ENCODE measurements around the gene IER5L.

Gene IER5L

DNA sequence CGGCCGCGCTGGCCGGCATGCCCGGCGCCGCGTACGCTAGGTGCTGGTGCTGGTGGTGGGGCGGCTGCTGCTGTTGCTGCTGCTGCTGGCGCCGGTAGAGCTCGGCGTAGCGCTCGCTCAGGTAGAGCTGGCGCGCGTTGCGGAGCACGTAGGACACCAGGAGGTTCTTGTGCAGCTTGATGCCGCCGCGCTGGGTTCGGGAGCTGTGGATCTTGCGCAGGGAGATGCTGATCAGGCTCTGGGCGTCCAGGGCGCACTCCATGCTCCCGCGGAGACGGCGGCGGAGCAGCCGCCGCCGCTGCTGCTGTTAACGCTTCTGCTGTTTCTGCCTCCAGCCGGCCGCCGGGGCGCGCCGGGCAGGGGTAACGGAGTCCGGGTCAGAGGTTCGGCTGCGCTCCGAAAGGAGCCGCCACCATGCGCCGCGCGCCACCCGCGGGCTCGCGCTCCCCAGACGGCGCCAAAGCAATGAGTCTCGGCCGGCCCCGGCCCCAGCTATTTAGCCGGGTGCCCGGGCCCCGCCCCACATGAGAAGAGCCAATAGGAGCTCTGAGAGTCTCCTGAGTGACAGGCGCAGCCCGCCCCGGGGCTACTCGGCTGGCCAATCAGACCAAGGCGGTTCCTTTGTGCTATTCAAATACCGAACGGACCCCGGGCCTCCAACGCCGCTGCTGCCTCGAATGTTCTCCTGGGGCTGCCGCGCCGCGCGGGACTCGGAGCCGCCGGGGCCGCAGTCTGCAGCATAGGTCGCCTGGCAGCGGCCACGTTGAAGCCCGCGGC, at the start of gene IER5L (continued):
- TF ChIP-seq MZF1 (tag by site-specific recombination; IDR thresholded peaks at IDR 0.05; ENCODE audit: borderline replicate concordance) = no peak
- TF ChIP-seq ZNF155 (tag by site-specific recombination; IDR thresholded peaks at IDR 0.05) = no peak
- no peak; the same call in 1 of the 2 replicates for TF ChIP-seq KLF8 (tag by site-specific recombination; IDR thresholded peaks at IDR 0.05)
- TF ChIP-seq, protein P1, sequence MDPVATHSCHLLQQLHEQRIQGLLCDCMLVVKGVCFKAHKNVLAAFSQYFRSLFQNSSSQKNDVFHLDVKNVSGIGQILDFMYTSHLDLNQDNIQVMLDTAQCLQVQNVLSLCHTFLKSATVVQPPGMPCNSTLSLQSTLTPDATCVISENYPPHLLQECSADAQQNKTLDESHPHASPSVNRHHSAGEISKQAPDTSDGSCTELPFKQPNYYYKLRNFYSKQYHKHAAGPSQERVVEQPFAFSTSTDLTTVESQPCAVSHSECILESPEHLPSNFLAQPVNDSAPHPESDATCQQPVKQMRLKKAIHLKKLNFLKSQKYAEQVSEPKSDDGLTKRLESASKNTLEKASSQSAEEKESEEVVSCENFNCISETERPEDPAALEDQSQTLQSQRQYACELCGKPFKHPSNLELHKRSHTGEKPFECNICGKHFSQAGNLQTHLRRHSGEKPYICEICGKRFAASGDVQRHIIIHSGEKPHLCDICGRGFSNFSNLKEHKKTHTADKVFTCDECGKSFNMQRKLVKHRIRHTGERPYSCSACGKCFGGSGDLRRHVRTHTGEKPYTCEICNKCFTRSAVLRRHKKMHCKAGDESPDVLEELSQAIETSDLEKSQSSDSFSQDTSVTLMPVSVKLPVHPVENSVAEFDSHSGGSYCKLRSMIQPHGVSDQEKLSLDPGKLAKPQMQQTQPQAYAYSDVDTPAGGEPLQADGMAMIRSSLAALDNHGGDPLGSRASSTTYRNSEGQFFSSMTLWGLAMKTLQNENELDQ (tag by site-specific recombination; IDR thresholded peaks at IDR 0.05; ENCODE audit: low read depth) = no peak
- peak; percentile 77 for TF ChIP-seq ZNF660 (tag by site-specific recombination; IDR thresholded peaks at IDR 0.05)
- peak; percentile 70 for TF ChIP-seq YY1 (tag by site-specific recombination; IDR thresholded peaks at IDR 0.05)
- TF ChIP-seq SALL2 (tag by site-specific recombination; IDR thresholded peaks at IDR 0.05; ENCODE audit: borderline replicate concordance) = no peak
- TF ChIP-seq ZNF830 (tag by site-specific recombination; IDR thresholded peaks at IDR 0.05; ENCODE audit: low read depth) = no peak
- TF ChIP-seq ZFP41 (tag by site-specific recombination; IDR thresholded peaks at IDR 0.05; ENCODE audit: borderline replicate concordance) = no peak
- TF ChIP-seq ZNF776 (tag by site-specific recombination; IDR thresholded peaks at IDR 0.05; ENCODE audit: borderline replicate concordance) = no peak
- no peak for TF ChIP-seq ZNF654 (tag by site-specific recombination; IDR thresholded peaks at IDR 0.05; ENCODE audit: low read depth)
- TF ChIP-seq, protein P2, sequence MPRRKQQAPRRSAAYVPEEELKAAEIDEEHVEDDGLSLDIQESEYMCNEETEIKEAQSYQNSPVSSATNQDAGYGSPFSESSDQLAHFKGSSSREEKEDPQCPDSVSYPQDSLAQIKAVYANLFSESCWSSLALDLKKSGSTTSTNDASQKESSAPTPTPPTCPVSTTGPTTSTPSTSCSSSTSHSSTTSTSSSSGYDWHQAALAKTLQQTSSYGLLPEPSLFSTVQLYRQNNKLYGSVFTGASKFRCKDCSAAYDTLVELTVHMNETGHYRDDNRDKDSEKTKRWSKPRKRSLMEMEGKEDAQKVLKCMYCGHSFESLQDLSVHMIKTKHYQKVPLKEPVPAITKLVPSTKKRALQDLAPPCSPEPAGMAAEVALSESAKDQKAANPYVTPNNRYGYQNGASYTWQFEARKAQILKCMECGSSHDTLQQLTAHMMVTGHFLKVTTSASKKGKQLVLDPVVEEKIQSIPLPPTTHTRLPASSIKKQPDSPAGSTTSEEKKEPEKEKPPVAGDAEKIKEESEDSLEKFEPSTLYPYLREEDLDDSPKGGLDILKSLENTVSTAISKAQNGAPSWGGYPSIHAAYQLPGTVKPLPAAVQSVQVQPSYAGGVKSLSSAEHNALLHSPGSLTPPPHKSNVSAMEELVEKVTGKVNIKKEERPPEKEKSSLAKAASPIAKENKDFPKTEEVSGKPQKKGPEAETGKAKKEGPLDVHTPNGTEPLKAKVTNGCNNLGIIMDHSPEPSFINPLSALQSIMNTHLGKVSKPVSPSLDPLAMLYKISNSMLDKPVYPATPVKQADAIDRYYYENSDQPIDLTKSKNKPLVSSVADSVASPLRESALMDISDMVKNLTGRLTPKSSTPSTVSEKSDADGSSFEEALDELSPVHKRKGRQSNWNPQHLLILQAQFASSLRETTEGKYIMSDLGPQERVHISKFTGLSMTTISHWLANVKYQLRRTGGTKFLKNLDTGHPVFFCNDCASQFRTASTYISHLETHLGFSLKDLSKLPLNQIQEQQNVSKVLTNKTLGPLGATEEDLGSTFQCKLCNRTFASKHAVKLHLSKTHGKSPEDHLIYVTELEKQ (tag by site-specific recombination; IDR thresholded peaks at IDR 0.05; ENCODE audit: borderline replicate concordance) = no peak
- TF ChIP-seq ZSCAN16 (tag by site-specific recombination; IDR thresholded peaks at IDR 0.05) = no peak
- TF ChIP-seq ZNF311 (tag by site-specific recombination; IDR thresholded peaks at IDR 0.05; ENCODE audit: borderline replicate concordance) = no peak
- TF ChIP-seq ZNF16 (tag by site-specific recombination; IDR thresholded peaks at IDR 0.05; ENCODE audit: low read depth) = no peak
- TF ChIP-seq IKZF3 (tag by site-specific recombination; IDR thresholded peaks at IDR 0.05) = no peak
- TF ChIP-seq ZNF19 (tag by site-specific recombination; IDR thresholded peaks at IDR 0.05; ENCODE audit: low read depth) = no peak
- TF ChIP-seq ZNF670 (tag by site-specific recombination; IDR thresholded peaks at IDR 0.05; ENCODE audit: low read depth) = no peak
- no peak for TF ChIP-seq ZNF292 (tag by site-specific recombination; IDR thresholded peaks at IDR 0.05; ENCODE audit: borderline replicate concordance, low read depth)
- TF ChIP-seq, protein P3, sequence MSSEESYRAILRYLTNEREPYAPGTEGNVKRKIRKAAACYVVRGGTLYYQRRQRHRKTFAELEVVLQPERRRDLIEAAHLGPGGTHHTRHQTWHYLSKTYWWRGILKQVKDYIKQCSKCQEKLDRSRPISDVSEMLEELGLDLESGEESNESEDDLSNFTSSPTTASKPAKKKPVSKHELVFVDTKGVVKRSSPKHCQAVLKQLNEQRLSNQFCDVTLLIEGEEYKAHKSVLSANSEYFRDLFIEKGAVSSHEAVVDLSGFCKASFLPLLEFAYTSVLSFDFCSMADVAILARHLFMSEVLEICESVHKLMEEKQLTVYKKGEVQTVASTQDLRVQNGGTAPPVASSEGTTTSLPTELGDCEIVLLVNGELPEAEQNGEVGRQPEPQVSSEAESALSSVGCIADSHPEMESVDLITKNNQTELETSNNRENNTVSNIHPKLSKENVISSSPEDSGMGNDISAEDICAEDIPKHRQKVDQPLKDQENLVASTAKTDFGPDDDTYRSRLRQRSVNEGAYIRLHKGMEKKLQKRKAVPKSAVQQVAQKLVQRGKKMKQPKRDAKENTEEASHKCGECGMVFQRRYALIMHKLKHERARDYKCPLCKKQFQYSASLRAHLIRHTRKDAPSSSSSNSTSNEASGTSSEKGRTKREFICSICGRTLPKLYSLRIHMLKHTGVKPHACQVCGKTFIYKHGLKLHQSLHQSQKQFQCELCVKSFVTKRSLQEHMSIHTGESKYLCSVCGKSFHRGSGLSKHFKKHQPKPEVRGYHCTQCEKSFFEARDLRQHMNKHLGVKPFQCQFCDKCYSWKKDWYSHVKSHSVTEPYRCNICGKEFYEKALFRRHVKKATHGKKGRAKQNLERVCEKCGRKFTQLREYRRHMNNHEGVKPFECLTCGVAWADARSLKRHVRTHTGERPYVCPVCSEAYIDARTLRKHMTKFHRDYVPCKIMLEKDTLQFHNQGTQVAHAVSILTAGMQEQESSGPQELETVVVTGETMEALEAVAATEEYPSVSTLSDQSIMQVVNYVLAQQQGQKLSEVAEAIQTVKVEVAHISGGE (tag by site-specific recombination; conservative IDR thresholded peaks at IDR 0.05; ENCODE audit: low read depth) = no peak; the same call in 1 of the 2 replicates
- TF ChIP-seq, protein P4, sequence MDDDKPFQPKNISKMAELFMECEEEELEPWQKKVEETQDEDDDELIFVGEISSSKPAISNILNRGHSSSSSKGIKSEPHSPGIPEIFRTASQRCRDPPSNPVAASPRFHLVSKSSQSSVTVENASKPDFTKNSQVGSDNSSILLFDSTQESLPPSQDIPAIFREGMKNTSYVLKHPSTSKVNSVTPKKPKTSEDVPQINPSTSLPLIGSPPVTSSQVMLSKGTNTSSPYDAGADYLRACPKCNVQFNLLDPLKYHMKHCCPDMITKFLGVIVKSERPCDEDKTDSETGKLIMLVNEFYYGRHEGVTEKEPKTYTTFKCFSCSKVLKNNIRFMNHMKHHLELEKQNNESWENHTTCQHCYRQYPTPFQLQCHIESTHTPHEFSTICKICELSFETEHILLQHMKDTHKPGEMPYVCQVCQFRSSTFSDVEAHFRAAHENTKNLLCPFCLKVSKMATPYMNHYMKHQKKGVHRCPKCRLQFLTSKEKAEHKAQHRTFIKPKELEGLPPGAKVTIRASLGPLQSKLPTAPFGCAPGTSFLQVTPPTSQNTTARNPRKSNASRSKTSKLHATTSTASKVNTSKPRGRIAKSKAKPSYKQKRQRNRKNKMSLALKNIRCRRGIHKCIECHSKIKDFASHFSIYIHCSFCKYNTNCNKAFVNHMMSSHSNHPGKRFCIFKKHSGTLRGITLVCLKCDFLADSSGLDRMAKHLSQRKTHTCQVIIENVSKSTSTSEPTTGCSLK (tag by site-specific recombination; IDR thresholded peaks at IDR 0.05) = no peak
- TF ChIP-seq, protein P5, sequence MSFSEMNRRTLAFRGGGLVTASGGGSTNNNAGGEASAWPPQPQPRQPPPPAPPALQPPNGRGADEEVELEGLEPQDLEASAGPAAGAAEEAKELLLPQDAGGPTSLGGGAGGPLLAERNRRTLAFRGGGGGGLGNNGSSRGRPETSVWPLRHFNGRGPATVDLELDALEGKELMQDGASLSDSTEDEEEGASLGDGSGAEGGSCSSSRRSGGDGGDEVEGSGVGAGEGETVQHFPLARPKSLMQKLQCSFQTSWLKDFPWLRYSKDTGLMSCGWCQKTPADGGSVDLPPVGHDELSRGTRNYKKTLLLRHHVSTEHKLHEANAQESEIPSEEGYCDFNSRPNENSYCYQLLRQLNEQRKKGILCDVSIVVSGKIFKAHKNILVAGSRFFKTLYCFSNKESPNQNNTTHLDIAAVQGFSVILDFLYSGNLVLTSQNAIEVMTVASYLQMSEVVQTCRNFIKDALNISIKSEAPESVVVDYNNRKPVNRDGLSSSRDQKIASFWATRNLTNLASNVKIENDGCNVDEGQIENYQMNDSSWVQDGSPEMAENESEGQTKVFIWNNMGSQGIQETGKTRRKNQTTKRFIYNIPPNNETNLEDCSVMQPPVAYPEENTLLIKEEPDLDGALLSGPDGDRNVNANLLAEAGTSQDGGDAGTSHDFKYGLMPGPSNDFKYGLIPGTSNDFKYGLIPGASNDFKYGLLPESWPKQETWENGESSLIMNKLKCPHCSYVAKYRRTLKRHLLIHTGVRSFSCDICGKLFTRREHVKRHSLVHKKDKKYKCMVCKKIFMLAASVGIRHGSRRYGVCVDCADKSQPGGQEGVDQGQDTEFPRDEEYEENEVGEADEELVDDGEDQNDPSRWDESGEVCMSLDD (tag by site-specific recombination; IDR thresholded peaks at IDR 0.05) = peak; percentile 70
- TF ChIP-seq ZNF629 (tag by site-specific recombination; IDR thresholded peaks at IDR 0.05) = peak; percentile 64
- no peak for TF ChIP-seq ZNF529 (tag by site-specific recombination; IDR thresholded peaks at IDR 0.05; ENCODE audit: insufficient replicate concordance)
